ENCODE results near the gene SHISA9.

SHISA9 gene

DNA sequence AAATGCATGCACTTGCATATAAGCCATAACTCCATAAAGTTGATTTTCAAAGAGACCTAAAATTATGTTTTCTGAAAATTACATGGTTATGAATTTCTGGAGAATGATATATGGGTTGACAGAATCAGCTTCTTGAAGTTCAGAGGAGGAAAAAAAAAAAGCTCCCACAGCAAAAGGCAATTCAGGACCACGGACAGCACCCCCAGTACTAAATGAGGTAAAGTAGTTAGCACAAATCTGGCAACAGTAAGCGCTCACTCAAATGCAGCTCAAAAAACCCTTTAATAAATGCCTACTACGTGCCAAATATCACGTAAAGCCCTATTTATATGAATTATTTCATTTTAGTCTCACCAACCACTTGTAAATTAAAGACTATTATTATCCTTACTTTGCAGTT is 135.2 kb downstream of the SHISA9 start:
- peak; percentile 22 for DNase-seq

DNA sequence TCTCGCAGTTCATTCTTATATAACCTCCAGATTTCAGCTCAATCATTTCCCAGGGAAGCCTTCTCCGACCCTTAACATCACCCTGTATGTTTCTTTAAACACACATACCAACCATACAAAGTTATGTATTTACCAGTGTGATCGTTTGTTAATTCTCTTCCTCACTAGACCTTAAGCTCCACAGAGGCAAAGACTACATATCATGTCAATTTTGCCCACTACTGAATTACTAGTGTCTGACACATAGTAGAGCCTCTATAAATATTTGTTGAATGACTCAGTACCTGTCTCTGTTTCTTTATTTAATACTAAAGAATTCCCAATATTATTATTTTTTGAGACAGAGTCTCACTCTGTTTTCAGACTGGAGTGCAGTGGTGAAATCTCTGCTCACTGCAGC is 137.2 kb downstream of the SHISA9 start:
- DNase-seq = no peak

DNA sequence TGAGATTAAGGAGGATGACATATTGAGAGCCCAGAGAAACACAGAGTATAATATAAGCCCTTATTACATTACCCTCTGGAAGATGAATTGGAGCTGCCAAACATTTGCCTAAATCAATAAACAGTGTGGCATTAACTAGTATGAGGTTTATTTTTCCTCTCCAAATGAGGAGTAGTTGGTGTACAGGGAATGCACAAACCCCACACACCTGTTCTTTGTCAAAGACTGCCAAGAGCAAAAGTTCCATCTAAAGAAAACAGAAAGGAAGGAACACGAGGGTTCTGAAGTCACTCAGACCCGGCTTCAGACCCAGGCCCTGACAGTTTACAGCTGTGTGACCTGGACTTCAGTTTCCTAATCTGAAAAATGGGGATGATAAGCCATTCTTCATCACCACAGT is 138.1 kb downstream of the SHISA9 start:
- DNase-seq = no peak

DNA sequence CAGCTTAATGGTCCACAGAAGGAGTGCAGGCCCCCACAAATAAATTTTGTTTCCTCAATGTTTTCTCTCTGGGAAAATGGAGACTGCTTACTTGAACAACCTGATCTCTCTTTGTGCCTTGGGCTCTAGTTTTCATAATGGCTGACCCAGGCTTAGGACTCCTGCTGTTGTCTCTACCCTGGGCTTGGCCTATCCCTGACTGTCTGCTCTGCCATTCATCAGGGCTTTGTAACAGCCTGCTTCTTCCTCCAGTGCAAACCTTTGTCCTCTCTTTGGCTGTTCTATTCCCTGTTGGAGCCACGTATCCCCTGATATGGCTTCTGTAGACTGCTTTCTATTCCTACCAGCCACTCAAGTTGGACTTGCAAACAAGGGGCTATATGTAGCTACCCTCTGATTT is 139.8 kb downstream of the SHISA9 start:
- DNase-seq = no peak

DNA sequence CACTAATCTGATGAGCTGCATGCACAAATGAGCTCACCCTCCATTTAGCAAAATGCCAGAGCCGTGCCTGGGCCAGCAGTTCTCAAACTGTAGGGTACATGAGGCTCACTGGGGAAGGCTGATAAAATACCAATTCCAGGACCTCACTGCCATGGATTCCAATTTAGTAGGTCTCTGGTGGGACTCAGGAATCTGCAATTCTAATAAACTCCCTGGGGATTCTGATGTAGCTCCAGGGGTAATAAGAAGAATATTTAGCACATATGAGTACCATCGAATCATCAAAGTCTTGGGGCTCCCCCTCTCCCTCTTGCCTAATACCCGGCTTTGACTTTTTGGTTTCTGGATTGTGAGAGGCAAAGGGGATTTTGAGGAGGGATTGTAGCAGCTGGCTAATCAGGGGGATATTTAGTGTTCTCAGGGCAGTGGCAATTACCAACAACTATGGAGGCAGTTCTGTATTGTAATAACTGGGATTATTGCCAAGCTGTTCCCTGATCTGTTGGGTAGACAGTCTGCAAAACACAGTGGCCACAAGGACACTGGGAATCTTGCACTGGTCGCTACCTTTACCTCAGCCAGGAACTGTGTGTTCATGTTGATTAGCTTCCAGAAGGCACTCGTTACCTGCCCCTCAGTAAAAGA is 140.4 kb downstream of the SHISA9 start:
- no peak for DNase-seq

DNA sequence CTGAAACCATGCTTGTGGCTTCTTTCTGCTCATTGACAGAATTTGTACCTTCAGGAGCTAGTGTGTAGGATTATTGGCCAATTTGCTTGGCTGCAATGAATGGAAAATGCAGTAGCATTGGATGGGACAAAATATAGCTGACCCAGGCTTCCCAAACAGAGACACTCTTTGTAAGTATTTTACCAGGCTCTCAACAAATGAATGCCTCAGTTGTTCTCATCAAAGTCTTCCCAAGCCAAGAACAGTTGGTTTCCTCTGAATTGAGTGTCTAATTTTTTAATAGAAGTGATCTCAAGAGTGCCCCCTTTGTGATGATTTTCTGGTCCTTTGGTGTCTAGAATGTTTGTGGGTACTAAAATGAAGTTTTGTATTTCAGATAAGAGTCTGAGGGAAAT is 140.9 kb downstream of the SHISA9 start:
- DNase-seq = no peak

DNA sequence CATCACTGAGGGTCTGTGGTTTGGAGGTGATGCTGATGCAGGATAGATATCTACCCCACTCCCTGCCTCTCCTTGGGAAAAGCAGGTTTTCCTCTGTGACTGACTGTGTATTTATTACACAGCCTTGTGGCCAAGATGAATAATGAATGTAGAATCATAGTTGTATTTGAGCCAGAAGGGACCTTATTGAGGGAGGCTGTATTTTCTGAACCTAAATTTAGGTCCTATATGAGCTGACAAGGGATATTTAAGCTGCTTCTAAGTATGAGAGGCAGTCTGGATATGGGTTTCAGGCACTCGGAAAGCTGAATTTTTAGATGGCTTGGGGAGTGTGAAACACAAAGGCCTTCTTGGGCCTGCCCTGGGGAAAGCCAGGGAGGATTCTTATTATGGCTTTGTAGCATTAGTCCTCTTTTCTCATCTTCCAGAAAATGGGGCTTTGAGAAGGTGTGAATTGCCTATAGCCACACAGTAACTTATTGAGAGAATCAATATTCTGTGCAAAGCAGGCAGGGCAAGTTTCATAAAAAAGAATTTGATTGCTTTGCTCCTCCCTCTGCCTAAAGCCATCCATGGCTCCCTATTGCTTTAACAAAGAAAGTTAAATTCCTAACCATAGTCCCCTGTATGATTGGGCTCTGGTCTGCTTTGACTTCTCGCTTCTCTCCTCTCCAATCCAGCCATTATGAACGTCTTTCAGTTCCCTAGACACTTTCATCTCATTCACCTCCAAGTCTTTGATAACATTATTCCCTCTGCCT is 144.8 kb downstream of the SHISA9 start:
- DNase-seq = no peak

DNA sequence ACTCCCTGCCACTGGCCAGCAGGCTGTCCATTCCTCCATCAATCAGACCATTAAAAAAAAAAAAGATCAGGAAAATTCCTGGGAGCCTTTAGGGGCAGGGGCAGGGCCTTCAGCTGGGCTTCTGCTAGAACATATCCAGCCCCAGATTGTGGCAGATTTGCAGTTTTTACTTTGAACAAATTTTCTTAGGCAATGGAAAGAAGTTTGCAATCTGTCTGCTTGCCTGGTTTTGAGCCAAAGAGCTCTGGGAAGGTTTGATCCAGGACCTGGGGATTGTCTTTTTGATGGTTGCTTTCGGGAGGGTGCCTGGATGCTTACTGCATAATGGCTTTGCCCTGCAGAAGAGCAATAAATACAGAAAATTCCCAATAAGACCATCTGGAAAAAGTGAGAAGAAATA is 145.9 kb downstream of the SHISA9 start:
- no peak for DNase-seq

DNA sequence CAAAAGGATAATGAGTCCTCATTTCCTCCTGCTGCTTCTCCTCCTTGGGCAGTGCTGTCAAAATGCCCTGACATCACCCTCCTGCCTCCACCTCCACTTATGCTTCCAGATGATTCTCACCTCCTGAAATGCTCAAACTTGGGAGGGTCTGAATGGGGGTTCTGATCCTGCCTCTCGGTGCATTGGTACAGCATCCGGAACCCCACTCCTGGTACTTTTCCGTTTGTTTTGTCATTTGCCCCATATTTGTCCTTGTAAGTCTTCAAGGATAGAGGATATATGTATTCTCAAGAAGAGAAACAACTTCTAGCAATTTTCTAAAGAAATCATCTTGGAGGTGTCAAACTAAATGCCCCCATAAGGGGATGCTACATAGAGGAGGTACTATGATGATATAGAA is 148.3 kb downstream of the SHISA9 start:
- no peak for DNase-seq

DNA sequence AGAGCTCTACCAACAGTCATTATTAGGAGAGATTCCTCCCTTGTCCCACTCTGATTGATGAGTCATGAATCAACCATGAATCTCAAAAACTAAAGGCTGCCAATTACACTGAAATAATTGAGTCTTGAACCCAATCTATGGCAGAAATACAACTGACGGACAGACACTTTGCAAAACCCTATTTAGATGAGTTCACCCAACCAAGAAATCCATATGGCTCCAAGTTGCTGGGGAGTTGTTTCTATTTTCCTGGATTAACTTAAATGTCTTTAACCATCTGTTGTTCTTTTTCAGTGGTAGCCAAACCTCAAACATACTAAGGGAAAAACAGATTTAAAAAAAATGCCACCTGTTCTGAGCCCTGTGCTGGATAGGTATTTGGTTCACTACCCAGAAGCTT is 151.0 kb downstream of the SHISA9 start:
- no peak for DNase-seq

DNA sequence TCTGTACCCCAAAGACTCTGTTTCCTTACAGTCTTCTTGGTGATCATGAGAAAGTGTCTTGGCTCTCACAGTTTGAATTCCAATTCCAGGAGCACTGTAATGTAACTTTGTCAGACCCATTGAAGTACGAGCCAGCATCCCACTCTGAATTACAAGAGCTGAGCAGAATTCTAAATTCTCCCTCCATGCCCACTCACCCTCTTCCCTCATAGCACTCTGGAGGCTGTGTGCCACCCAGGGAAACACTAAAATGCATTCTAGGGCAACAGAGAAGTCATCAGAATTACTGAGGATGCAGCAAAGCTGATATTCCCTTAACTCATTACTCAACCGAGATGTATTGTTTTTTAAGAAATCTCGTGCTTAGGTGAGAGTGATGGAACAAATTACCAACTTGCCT is 154.1 kb downstream of the SHISA9 start:
- no peak for DNase-seq

DNA sequence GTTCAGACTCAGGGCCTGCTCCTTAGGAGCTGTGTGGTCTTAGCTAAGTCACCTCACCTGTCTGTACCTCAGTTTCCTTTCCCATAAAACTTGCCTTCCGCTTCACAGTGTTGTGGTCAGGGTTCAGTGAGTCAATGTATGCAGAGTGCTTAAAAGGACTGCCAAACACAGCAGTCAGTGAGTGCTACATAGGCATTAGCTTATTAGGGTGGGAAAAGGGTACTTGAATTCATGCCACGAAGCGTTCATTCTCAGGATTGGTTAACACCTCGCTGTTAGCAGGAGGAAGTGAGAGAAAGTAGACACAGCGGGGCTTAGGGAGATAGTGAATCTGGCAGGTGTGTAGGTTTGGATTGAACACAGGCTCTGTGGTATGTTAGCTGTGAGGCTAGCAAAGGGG is 155.2 kb downstream of the SHISA9 start:
- no peak for DNase-seq

DNA sequence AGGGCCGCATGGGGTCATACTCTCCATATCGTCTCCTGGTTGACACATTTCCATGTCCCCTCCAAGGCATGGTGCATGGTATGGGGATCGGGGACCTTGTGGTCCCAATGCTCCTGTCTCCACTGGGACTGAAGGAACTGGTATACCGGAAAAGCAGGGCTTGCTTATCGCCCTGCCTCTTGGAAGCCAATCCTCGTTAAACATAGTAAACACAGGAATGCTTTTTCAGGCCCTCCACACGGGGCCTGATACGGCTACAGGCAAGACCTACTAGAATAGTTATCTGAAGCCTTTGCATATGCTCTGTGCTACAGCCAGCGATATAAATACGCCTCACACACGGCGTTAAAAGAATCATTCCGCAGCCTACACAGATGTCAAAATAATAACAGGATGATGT is 159.5 kb downstream of the SHISA9 start:
- DNase-seq = no peak

DNA sequence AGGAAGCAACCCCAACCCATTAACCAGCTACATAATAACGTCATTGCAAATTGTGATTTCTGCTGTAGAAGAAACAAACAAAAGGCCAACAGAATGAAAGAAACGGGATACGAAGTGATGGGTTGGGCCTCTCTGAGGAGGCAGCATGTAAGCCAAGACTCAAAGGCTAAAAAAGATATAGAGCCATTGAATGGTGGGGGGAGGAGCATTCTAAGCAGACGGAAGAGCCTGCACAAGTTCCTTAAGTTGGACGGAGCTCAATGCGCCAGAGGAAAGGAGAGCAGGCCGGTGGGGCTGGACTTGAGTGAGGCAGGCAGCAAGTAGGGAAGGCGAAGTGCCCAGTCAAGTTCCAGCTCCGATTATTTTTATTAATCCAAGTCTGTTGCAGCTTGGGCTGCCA is 160.3 kb downstream of the SHISA9 start:
- DNase-seq = no peak

DNA sequence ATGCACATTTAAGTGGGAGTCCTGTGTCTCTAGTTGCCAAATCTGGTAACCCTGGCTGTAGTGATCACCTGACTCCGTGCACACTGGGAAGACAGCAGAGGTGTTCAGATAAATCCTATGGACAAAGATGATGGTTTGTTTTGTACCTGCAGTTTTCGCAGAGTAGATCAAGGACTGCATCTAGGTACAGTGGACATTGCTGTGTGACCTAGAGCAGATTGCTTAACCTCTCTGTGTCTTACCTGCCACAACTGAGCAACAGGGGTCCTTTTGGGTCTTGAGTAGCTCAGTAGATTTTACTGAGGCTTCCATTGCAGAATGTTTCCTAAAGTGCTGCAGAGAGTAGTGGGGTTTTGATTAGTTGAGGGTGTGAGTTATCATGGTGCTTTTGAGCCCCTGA is 160.8 kb downstream of the SHISA9 start:
- DNase-seq = no peak

DNA sequence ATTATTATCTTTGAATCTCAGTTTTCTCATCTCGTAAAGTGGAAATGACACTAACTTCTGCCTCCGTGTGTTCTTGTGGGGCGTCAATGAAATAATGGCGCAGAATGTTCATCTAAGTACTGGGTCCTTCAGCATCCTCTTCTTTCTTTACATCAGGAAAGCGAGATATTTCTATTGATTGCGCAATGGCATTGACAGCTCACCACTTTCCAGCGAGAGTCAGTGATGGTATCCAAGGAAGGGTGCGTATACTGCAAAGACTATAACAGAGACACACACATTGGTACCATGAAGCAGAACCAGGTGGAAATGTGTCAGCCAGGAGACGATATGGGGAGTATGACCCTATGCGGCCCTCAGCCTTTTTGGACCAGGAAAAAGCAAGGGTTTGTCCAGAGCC is 162.1 kb downstream of the SHISA9 start:
- DNase-seq = no peak

DNA sequence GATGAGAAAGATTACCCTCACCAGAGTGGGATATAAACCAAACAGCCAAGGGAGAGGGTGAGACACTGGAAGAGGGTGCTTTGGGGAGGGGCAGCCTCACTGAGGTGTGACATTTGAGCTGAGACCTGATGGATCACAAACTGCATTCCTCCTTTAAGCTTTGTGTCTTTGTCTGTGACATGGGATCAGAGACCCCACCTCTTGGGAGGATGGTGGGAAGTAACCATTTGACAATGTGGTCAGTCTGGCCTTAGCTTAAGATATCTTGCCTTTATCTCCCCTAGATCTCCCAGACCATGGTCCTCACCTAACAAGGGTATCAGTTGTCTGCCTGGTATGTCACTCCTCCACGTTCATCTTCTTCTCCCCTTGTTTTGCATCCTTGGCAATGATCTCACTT is 163.4 kb downstream of the SHISA9 start:
- DNase-seq = no peak

DNA sequence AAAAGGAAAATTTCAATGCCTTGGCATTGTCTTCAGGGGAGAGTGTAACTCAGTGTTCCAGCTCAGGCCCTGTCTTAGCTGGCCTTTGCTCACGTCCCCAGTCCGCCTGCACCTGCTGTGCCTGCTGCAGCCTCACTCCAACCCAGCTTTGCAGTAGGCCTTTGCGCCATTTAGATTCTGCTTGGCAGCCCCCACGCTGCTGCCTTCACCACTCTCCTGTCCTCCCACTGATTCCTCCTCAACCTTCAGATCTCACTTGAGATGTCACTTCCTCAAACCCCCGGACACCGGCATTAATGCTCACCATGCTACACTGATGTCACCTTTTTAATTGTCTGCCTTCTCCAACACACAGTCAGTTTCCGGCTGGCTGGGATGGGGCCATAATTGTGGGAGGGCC is 166.2 kb downstream of the SHISA9 start:
- DNase-seq = no peak

DNA sequence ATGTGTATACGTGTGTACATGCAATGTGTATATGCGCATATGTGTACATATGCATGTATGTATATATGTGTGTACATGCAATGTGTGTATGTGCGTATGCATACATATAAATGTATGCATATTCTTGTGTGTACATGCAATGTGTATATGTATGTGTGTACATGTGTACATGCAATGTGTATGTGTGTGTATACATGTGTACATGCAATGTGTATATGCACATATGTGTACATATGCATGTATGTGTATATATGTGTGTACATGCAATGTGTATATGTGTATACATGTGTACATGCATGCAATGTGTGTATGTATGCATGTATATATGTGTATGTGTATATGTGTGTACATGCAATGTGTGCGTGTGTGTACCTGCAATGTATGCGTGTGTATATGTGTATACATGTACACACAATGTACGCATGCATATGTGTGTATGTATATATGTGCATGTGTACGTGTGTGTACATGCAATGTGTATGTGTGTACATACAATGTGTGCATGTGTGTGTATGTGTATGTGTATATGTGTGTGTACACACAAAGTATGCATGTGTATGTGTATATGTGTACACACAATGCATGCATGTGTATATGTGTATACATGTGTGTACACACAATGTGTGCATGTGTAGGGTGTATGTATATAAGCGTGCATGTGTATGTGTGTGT is 167.7 kb downstream of the SHISA9 start:
- no peak for DNase-seq

DNA sequence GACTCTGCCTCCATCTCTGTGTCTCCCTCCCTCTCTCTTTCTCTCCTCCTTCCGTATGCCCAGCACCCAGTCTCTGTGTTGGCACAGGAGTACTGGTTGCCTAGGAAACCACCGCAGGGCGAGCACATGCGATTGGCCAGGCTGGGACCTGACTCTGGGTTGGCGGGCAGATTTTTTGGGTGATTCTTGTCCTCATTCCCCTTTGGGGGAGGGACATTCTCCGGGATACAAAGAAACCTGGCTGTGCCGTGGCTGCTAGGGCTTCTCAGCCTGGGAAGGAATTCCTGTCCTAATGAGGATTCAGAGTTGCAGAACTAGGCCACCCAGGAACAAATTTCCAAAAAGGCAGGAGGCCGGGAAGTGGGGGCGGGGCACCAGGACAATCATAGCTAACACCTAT is 168.9 kb downstream of the SHISA9 start:
- no peak for DNase-seq

DNA sequence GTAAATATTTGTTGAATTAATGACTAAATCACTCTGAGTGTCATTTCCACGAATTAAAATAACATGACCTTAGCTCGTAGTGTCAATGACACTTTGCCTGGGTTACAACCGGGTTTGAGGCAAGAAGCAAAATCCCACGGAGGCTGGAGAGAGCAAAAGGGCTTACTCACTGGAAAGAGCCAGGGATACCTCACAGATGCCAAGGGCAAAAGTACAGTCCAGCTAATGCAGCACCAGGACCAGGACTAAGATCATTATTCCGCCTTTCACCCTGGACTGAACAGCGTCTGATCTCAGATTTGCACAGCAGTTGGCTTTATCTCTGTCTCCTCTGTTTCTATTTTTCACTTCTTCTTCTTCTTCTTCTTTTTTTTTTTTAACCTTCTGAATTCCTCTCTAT is 175.5 kb downstream of the SHISA9 start:
- no peak for DNase-seq

DNA sequence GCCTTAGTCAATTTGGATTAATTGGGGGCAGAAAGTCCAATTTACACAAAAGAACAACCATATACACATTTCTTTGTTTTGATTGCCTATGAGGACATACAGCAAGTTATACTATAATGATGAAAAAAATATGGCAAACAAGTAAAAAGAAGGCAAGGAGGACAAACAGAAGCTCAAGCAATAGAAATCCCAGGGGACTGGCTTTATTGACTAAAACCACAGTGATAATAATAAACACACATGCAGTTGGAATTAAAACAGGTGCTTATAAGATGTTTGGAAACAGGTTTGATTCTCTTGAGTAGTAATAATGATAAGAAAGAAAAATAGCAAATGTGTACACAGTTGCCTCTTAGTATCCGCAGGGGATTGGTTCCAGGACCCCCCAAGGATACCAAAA is 176.4 kb downstream of the SHISA9 start:
- no peak for DNase-seq

DNA sequence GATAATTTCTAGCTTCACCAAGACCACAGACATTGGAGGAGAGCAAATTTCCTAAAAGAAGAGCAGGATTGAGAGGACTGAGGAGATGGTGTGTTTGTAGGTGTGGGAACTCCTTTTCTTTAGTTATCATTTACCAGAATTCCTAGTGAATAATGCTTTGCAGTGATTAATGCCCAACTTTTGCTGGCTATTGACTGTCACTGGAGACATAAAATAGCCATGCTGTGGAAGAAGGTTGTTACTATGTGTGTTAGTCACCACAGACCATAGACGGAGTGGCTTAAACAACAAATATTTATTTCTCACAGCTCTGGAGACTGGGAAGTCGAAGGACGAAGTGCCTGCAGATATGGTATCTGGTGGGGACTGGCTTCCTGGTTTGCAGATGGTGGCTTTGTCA is 179.1 kb downstream of the SHISA9 start:
- no peak for DNase-seq

DNA sequence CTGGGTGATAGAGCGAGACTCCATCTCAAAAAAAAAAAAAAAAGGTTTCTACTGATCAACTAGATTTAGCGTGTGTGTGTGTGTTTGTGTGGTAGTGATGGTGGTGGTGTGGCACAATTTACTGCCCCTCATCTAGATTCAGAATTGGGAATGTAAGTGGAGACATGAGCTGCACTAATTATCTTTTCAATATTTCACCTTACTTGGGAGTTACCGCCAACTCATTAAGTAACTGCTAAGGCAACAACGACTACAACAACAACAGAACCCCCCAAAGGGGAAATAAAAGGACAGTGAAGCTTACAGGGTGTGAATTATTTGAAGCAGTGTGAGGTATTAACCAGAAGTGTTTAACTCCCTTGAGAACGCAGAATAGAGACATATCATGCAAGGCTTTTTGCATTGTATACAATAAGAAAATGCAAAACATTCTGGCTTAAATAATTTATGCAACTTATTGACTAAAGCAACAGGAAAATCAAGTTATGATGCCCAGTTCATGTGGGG is 180.5 kb downstream of the SHISA9 start:
- no peak for DNase-seq

Measured in kidney glomerular epithelial cell (primary cell).